Muscle of leg (tissue), 11 donors: ENCODE results near the gene ETV3. TPM values are rescaled to one million over a fixed set of nuclear protein-coding genes. Genes with fewer than 3 reads are reported as not detected.

Experiments used
- DNase-seq: peaks from one replicate; pipeline ENCODE4 v3.0.0; 2013
- H3K27ac ChIP-seq: one replicate; pipeline ENCODE4 v1.5.1; 2013; ENCODE audit warnings: mild to moderate bottlenecking, low read length, control low read depth
- H3K27me3 ChIP-seq: one replicate; pipeline ENCODE4 v1.6.1; 2013; ENCODE audit warnings: low read length; ENCODE audit not compliant: control insufficient read depth, insufficient read depth
- H3K36me3 ChIP-seq: one replicate; pipeline ENCODE4 v1.6.1; 2013; ENCODE audit warnings: low read length; ENCODE audit not compliant: control insufficient read depth, insufficient read depth
- H3K4me1 ChIP-seq: one replicate; pipeline ENCODE4 v1.6.1; 2013; ENCODE audit warnings: low read length; ENCODE audit not compliant: control insufficient read depth, insufficient read depth
- H3K4me3 ChIP-seq: one replicate; pipeline ENCODE4 v1.5.1; 2013; ENCODE audit warnings: low read length, control low read depth
- H3K9me3 ChIP-seq: replicated peaks from 2 replicates; pipeline ENCODE4 v1.6.1; 2013; ENCODE audit warnings: low read depth, low read length; ENCODE audit not compliant: control insufficient read depth
- WGBS: methylation state at CpG from one replicate; pipeline ENCODE4 v1.1.5; 2013; ENCODE audit warnings: missing lambda C conversion rate; ENCODE audit not compliant: insufficient coverage; 5-methylcytosine and 5-hydroxymethylcytosine counted together
- polyA plus RNA-seq, 8 donors: library from polyadenylated mRNA; unstranded; fragments of 120-200 nt; gene quantifications; one replicate each; pipeline versions ENCODE4 v1.2.1 to v1.2.3, GENCODE V29; 2013; ENCODE audit warnings: inconsistent platforms in 1 of 8, low replicate concordance in 1 of 8; ENCODE audit not compliant: insufficient read length in 8 of 8, insufficient read depth in 1 of 8
- total RNA-seq: library from RNA; stranded (reverse); fragments of 120-200 nt; gene quantifications from one replicate; pipeline ENCODE4 v1.2.4, GENCODE V29; 2013

The ETV3 gene
- total and polyA plus RNA-seq, 9 donors, result 9.8 to 21.2 (median 14.6) TPM

DNA sequence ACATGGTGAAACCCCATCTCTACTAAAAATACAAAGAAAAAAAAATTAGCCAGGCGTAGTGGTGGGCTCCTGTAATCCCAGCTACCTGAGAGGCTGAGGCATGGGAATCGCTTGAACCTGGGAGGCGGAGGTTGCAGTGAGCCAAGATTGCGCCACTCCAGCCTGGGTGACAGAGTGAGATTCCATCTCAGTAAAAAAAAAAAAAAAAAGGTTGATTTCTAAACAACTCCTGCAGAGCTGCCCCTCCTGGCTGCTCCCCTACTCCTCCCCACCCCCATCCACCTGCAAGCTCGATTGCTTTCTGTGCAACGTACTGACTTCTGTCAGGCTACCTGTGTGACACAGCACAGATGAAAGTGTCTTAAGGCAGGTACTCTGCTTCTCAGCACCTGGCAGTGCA, 51.9 kb downstream of the ETV3 start:
- no peaks in the 10 kb centered on the region for H3K27me3 ChIP-seq
- no peak overlapping the region for H3K4me3 ChIP-seq
- no peak overlapping the region for H3K27ac ChIP-seq
- DNase-seq, result no peak
- 46% methylated on average over 4 of the region's 6 CpGs for WGBS
- H3K36me3 ChIP-seq, result no peaks in the 10 kb centered on the region
- H3K4me1 ChIP-seq, result peaks cover 11% of the 10 kb centered on the region
- H3K9me3 ChIP-seq, result no peaks in the 10 kb centered on the region

DNA sequence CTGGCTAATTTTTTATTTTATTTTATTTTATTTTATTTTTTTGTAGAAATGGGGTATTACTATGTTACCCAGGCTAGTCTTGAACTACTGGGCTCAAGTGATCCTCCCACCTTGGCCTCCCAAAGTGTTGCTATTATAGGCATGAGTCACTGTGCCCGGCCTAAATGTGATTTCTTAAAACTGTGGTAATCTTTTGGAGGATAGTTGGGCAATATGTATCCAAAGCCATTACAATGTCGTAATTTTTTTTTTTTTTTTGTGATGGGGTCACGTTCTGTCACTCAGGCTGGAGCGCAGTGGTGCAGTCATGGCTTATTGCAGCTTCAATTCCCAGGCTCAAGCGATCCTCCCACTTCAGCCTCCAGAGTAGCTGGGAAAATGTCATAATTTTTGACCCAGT, 52.8 kb downstream of the ETV3 start:
- Histone ChIP-seq H3K4me3 (no peak overlapping the region), H3K36me3 (no peaks in the 10 kb centered on the region), H3K9me3 (no peaks in the 10 kb centered on the region), H3K27ac (no peak overlapping the region), H3K4me1 (peaks cover 2% of the 10 kb centered on the region), H3K27me3 (no peaks in the 10 kb centered on the region)
- WGBS, result no CpG with 5 or more reads among the region's 5 CpGs
- no peak for DNase-seq

DNA sequence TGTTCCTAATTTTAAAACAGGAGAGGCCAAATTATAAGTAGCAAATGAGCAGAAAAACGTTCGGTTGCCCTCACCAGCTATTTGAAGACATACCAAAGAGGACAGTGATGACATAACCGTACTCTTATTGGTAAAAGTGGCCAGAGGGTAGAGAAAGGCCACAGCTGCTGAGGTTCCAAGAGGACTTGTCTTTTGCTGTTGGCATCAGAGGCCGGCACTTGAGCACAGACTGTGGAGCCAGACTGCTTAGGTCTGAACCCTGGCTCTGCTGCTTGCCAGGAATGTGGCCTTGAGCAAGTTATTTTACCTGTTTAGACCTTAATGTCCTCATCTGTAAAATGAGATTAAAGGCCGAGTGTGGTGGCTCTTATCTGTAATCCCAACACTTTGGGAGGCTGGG, 53.5 kb downstream of the ETV3 start:
- H3K4me3 ChIP-seq, result no peak overlapping the region
- H3K4me1 ChIP-seq, result no peaks in the 10 kb centered on the region
- no peak overlapping the region for H3K27ac ChIP-seq
- no peaks in the 10 kb centered on the region for H3K9me3 ChIP-seq
- no peak for DNase-seq
- no peaks in the 10 kb centered on the region for H3K27me3 ChIP-seq
- WGBS, result 81% methylated on average over 4 of the region's 5 CpGs
- H3K36me3 ChIP-seq, result no peaks in the 10 kb centered on the region

DNA sequence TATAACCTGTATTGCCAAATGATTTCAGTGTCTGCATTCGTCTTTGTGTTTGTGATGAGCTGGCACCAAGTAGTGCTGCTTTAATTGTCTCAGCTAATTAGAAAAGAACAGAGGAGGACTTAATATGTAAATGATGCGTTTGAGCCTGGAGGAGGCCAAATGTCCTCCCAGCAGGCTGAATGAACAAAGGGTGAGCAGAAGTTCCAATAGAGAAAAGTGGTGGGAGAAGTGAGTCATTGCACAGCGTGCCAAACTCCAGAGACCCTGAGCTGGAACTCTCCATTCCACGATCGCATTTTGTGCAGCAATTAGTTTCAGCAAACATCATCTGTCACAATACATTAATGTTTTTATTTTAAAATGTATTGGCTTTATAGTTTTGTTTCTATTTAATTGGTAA, 56.5 kb downstream of the ETV3 start:
- Histone ChIP-seq H3K27ac (no peak overlapping the region), H3K27me3 (no peaks in the 10 kb centered on the region), H3K36me3 (no peaks in the 10 kb centered on the region), H3K4me3 (no peak overlapping the region), H3K4me1 (no peaks in the 10 kb centered on the region), H3K9me3 (no peaks in the 10 kb centered on the region)
- 57% methylated on average over 2 of the region's 5 CpGs for WGBS
- DNase-seq, result no peak

DNA sequence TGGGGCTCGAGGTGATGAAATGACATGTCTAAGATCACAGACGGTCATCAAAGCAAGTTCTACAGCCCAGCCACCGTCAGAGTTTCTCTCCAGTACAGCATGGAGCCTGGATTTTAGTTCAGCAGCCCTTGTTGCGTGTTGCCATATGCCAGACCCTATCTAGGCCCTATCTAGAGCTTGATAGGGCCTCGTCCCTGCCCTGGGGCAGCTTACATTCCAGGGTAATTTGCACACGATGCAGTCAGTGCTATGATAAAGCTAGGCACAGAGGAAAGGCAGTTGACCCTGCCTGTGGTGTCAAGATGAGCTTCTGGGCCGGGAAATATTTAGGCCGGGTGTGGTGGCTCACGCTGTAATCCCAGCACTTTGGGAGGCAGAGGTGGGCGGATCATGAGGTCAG, 57.5 kb downstream of the ETV3 start:
- no peaks in the 10 kb centered on the region for H3K27me3 ChIP-seq
- H3K4me3 ChIP-seq, result no peak overlapping the region
- DNase-seq, result no peak
- no peaks in the 10 kb centered on the region for H3K9me3 ChIP-seq
- no peaks in the 10 kb centered on the region for H3K36me3 ChIP-seq
- 86% methylated on average over 9 of the region's 10 CpGs for WGBS
- no peaks in the 10 kb centered on the region for H3K4me1 ChIP-seq
- H3K27ac ChIP-seq, result no peak overlapping the region

DNA sequence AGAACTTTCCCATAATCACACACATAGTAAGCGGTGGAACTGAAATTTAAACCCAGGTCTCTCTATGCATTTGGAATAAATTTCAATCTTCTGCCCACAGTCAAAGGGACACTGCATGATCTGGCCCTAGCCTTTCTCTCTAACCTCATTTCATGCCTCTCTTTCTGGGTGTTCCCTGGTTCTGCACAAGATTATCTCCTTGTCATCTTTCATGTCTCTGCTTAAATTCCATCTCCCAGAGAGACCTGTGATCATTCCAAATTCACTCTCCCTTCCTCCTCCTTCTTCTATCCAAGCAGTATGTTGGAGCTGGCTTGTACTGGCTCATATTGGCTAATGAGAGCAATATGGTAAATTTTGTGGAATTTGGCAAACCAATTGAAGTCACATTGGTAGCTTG, 60.8 kb downstream of the ETV3 start:
- peaks cover 12% of the 10 kb centered on the region for H3K4me1 ChIP-seq
- WGBS, result 86% methylated on average over 1 of the region's 1 CpG
- peaks cover 3% of the 10 kb centered on the region for H3K27me3 ChIP-seq
- H3K36me3 ChIP-seq, result no peaks in the 10 kb centered on the region
- DNase-seq, result no peak
- H3K27ac ChIP-seq, result no peak overlapping the region
- H3K4me3 ChIP-seq, result no peak overlapping the region
- H3K9me3 ChIP-seq, result no peaks in the 10 kb centered on the region

DNA sequence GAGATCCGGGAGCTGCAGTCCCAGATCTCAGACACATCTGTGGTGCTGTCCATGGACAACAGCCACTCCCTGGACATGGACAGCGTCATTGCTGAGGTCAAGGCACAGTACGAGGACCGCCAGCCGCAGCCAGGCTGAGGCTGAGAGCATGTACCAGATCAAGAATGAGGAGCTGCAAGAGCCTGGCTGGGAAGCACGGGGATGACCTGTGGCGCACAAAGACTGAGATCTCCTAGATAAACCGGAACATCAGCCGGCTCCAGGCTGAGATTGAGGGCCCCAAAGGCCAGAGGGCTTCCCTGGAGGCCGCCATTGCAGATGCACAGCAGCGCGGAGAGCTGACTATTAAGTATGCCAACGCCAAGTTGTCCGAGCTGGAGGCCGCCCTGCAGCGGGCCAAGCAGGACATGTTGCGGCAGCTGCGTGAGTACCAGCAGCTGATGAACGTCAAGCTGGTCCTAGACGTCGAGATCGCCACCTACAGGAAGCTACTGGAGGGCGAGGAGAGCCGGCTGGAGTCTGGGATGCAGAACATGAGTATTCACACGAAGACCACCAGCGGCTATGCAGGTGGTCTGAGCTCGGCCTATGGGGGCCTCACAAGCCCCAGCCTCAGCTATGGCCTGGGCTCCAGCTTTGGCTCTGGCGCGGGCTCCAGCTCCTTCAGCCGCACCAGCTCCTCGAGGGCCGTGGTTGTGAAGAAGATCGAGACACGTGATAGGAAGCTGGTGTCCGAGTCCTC, 64.1 kb downstream of the ETV3 start:
- H3K9me3 ChIP-seq, result no peaks in the 10 kb centered on the region
- H3K4me3 ChIP-seq, result no peak overlapping the region
- 18% methylated on average over 32 of the region's 35 CpGs for WGBS
- peak overlapping the region; percentile 75 for H3K27ac ChIP-seq
- no peaks in the 10 kb centered on the region for H3K36me3 ChIP-seq
- H3K27me3 ChIP-seq, result peaks cover 3% of the 10 kb centered on the region
- DNase-seq, result peak; percentile 85
- H3K4me1 ChIP-seq, result peaks cover 18% of the 10 kb centered on the region

Other genes with a start within 250 kb of the ETV3 start
- 12.2 TPM for gene PEAR1, start 244.7 kb downstream of the ETV3 start, total RNA-seq
- 10 to 100 TPM; 17.9 to 35.0 (median 28.7) TPM for gene PEAR1, start 244.7 kb downstream of the ETV3 start, polyA plus RNA-seq
- 0.53 TPM for gene LRRC71, start 217.8 kb downstream of the ETV3 start, total RNA-seq
- gene LRRC71, start 217.8 kb downstream of the ETV3 start, polyA plus RNA-seq, result 1 to 10 TPM in 4 of 8 donors, under 1 TPM in 4; 0.39 to 1.5 (median 0.92) TPM
- 20.9 TPM for gene ARHGEF11, start 92.7 kb downstream of the ETV3 start, total RNA-seq
- gene ARHGEF11, start 92.7 kb downstream of the ETV3 start, polyA plus RNA-seq, result 10 to 100 TPM; 18.4 to 30.0 (median 22.9) TPM
- not detected for gene ETV3L, start 38.6 kb downstream of the ETV3 start, total RNA-seq
- gene ETV3L, start 38.6 kb downstream of the ETV3 start, polyA plus RNA-seq, result not detected